IMR-90 (cell line): ENCODE measurements around the gene SOD1. TPM values are rescaled to one million over a fixed set of nuclear protein-coding genes. Genes with fewer than 3 reads are reported as not detected.

Source experiments
- ATAC-seq: fragments of 200-7000 bp; cut with Tn5 transposase; 2 replicates; pipeline ENCODE4 v1.9.1; 2020; ENCODE audit warnings: low read depth, mild to moderate bottlenecking, moderate library complexity
- BruUV-seq: library from RNA; stranded (reverse); fragments of 400-500 nt; replicated peaks from 2 replicates; lab custom pipeline; 2021; lab: Mats Ljungman, UMichigan
- CTCF ChIA-PET: fragments of 300-600 bp; formaldehyde crosslinking; extraction: SDS; loops from one replicate; lab custom pipeline; 2021; ENCODE audit warnings: antibody characterized with exemption; lab: Yijun Ruan, JAX
- POLR2A ChIA-PET: fragments of 300-600 bp; sonication (Branson Sonifier 250); formaldehyde crosslinking; loops from one replicate; lab custom pipeline; 2022; ENCODE audit warnings: antibody characterized with exemption; ENCODE audit not compliant: unreplicated experiment; lab: Charles Lee
- DNase-seq: peaks from one replicate; pipeline ENCODE4 v3.0.0; 2013
- H2AFZ ChIP-seq: replicated peaks from 2 replicates; pipeline ENCODE3; 2013; ENCODE audit warnings: low read length, mild to moderate bottlenecking; ENCODE audit not compliant: poor library complexity
- H2AK5ac ChIP-seq: 2 replicates; pipeline ENCODE4 v1.6.1; 2013; ENCODE audit warnings: low read depth, low read length, inconsistent platforms
- H2AK9ac ChIP-seq: replicated peaks from 2 replicates; pipeline ENCODE3; 2013; ENCODE audit warnings: mild to moderate bottlenecking, low read depth, low read length, moderate library complexity; ENCODE audit not compliant: poor library complexity
- H2BK120ac ChIP-seq: 2 replicates; pipeline ENCODE4 v1.6.1; 2013; ENCODE audit warnings: low read depth, low read length, inconsistent platforms
- H2BK15ac ChIP-seq: 3 replicates; pipeline ENCODE4 v1.6.1; 2013; ENCODE audit warnings: low read depth, low read length, inconsistent platforms
- H2BK20ac ChIP-seq: 2 replicates; pipeline ENCODE4 v1.6.1; 2013; ENCODE audit warnings: low read depth, mild to moderate bottlenecking, inconsistent platforms, low read length, moderate library complexity
- H2BK5ac ChIP-seq: 2 replicates; pipeline ENCODE4 v1.6.1; 2013; ENCODE audit warnings: mild to moderate bottlenecking, low read depth, low read length, inconsistent platforms; ENCODE audit not compliant: poor library complexity, severe bottlenecking
- H3K14ac ChIP-seq: replicated peaks from 2 replicates; pipeline ENCODE4 v1.6.1; 2013; ENCODE audit warnings: low read depth, low read length, inconsistent platforms
- H3K18ac ChIP-seq: 2 replicates; pipeline ENCODE4 v1.6.1; 2013; ENCODE audit warnings: low read depth, low read length, control low read depth
- H3K23ac ChIP-seq: 2 replicates; pipeline ENCODE4 v1.6.1; 2013; ENCODE audit warnings: low read depth, low read length, inconsistent platforms
- H3K27ac ChIP-seq: 2 replicates; pipeline ENCODE4 v1.5.1; 2013; ENCODE audit warnings: mild to moderate bottlenecking, control low read depth, low read length; ENCODE audit not compliant: insufficient read depth
- H3K27me3 ChIP-seq: 2 replicates; pipeline ENCODE4 v1.6.1; 2013; ENCODE audit warnings: low read length; ENCODE audit not compliant: control insufficient read depth, insufficient read depth
- H3K36me3 ChIP-seq: 2 replicates; pipeline ENCODE4 v1.6.1; 2013; ENCODE audit warnings: low read length, mixed read lengths; ENCODE audit not compliant: control insufficient read depth, insufficient read depth
- H3K4ac ChIP-seq: 2 replicates; pipeline ENCODE4 v1.6.1; 2013; ENCODE audit warnings: low read depth, low read length, inconsistent platforms
- H3K4me1 ChIP-seq: 2 replicates; pipeline ENCODE4 v1.6.1; 2013; ENCODE audit warnings: low read length, mixed read lengths; ENCODE audit not compliant: control insufficient read depth, insufficient read depth
- H3K4me2 ChIP-seq: 2 replicates; pipeline ENCODE4 v1.6.1; 2013; ENCODE audit warnings: low read depth, mild to moderate bottlenecking, control low read depth, low read length, moderate library complexity
- H3K4me3 ChIP-seq: 2 replicates; pipeline ENCODE4 v1.5.1; 2013; ENCODE audit warnings: low read depth, mild to moderate bottlenecking, control low read depth, low read length, moderate library complexity; ENCODE audit not compliant: insufficient read depth
- H3K56ac ChIP-seq: 2 replicates; pipeline ENCODE4 v1.6.1; 2013; ENCODE audit warnings: low read length, inconsistent platforms; ENCODE audit not compliant: insufficient read depth; ENCODE audit errors: extremely low read depth
- H3K79me1 ChIP-seq, 2 experiments: 2 replicates each; pipeline ENCODE4 v1.6.1; 2013; ENCODE audit warnings: low read length in 2 of 2, inconsistent platforms in 1 of 2, low read depth in 1 of 2
- H3K9ac ChIP-seq: 2 replicates; pipeline ENCODE4 v1.6.1; 2013; ENCODE audit warnings: low read depth, low read length, control low read depth
- H3K9me1 ChIP-seq: 2 replicates; pipeline ENCODE4 v1.6.1; 2013; ENCODE audit warnings: low read length, inconsistent platforms; ENCODE audit not compliant: insufficient read depth
- H3K9me3 ChIP-seq: 2 replicates; pipeline ENCODE4 v1.6.1; 2013; ENCODE audit warnings: low read length; ENCODE audit not compliant: control insufficient read depth, insufficient read depth
- H4K20me1 ChIP-seq: 2 replicates; pipeline ENCODE4 v1.6.1; 2013; ENCODE audit warnings: low read length, inconsistent platforms; ENCODE audit not compliant: insufficient read depth
- H4K5ac ChIP-seq: 2 replicates; pipeline ENCODE4 v1.6.1; 2013; ENCODE audit warnings: mild to moderate bottlenecking, low read depth, low read length, control low read depth
- H4K8ac ChIP-seq, 2 experiments: 2 replicates each; pipeline ENCODE4 v1.6.1; 2013; ENCODE audit warnings: low read depth in 2 of 2, low read length in 2 of 2, control low read depth in 1 of 2, inconsistent platforms in 1 of 2
- H4K91ac ChIP-seq: 2 replicates; pipeline ENCODE4 v1.6.1; 2013; ENCODE audit warnings: low read depth, low read length, inconsistent platforms; ENCODE audit not compliant: insufficient read depth
- BHLHE40 ChIP-seq: fragments of 150-350 bp; IDR thresholded peaks from 2 replicates; pipeline ENCODE4 v1.6.1; 2016; ENCODE audit warnings: mild to moderate bottlenecking, low read depth, low read length
- CHD1 ChIP-seq: IDR thresholded peaks from 2 replicates; pipeline ENCODE4 v1.6.1; 2012; ENCODE audit warnings: low read depth, low read length, improper control_type of control experiment
- ELK1 ChIP-seq: fragments of 150-350 bp; IDR thresholded peaks from 2 replicates; pipeline ENCODE4 v1.6.1; 2016; ENCODE audit warnings: low read depth, mild to moderate bottlenecking, low read length, moderate library complexity, borderline replicate concordance
- MXI1 ChIP-seq: IDR thresholded peaks from 2 replicates; pipeline ENCODE4 v1.6.1; 2012; ENCODE audit warnings: low read depth, mild to moderate bottlenecking, low read length, moderate library complexity, borderline replicate concordance
- NFE2L2 ChIP-seq: fragments of 150-350 bp; IDR thresholded peaks from 2 replicates; pipeline ENCODE4 v1.6.1; 2016; ENCODE audit warnings: low read depth, mild to moderate bottlenecking, low read length
- RCOR1 ChIP-seq: IDR thresholded peaks from 2 replicates; pipeline ENCODE4 v1.6.1; 2012; ENCODE audit warnings: mild to moderate bottlenecking, low read length, improper control_type of control experiment; ENCODE audit not compliant: insufficient replicate concordance
- RFX5 ChIP-seq: IDR thresholded peaks from 2 replicates; pipeline ENCODE4 v1.8.0; 2012; ENCODE audit warnings: low read depth, mild to moderate bottlenecking, low read length, moderate library complexity
- WGBS, 2 experiments: methylation state at CpG; one replicate each; pipeline versions ENCODE4 v1.1.5 to v1.1.7; 2013; ENCODE audit warnings: missing lambda C conversion rate in 2 of 2; ENCODE audit not compliant: insufficient read length in 1 of 2; ENCODE audit errors: extremely low coverage in 2 of 2; 5-methylcytosine and 5-hydroxymethylcytosine counted together
- dilution Hi-C: fragments of 300-500 bp; cut with HindIII; formaldehyde crosslinking; loops from one replicate; pipeline ENCODE4 v1.14.3; 2018; ENCODE audit warnings: low sequenced_read_pairs; ENCODE audit not compliant: unreplicated experiment
- in situ Hi-C: fragments of 300-500 bp; cut with MboI; formaldehyde crosslinking; loops from 3 replicates; pipeline ENCODE4 v1.14.3; 2019; ENCODE audit warnings: low sequenced_read_pairs, inconsistent platforms, mixed read lengths
- intact Hi-C: fragments of 100-400 bp; cut with micrococcal nuclease; formaldehyde crosslinking; loops from 2 replicates; pipeline ENCODE4 v1.10.0; 2022
- polyA plus RNA-seq, 3 experiments: library from polyadenylated mRNA; depleted of rRNA; stranded (reverse); fragments of >200 nt; gene quantifications; 2 replicates each; pipeline ENCODE4 v1.2.3, GENCODE V29; 2012; ENCODE audit warnings: low replicate concordance in 1 of 3
- total RNA-seq: library from RNA; depleted of rRNA; stranded (reverse); fragments of >200 nt; gene quantifications from 2 replicates; pipeline ENCODE4 v1.2.3, GENCODE V29; 2012

The SOD1 gene
- total and polyA plus RNA-seq, 2 of the 4 experiments (the other 2 are of a cell fraction) = 312 to 392 TPM

- Histone ChIP-seq H3K9ac (peak overlapping the region; percentile 75), H4K8ac (peak overlapping the region in 1 of 2 experiments; percentile 2; a peak in 1 of 4 replicates), H3K27ac (peak overlapping the region; percentile 58), H2AK9ac (peak overlapping the region; percentile 30), H2BK15ac (no peak overlapping the region), H2BK120ac (no peak overlapping the region), H3K4me2 (peak overlapping the region; percentile 85), H4K20me1 (peaks cover 26% of the 10 kb centered on the region; the same call in 1 of the 2 replicates), H4K91ac (peak overlapping the region; percentile 28; the same call in 1 of the 2 replicates), H3K9me1 (no peaks in the 10 kb centered on the region; the same call in 1 of the 2 replicates), H3K23ac (peak overlapping the region; percentile 66; the same call in 1 of the 2 replicates), H3K27me3 (no peaks in the 10 kb centered on the region), H3K14ac (peak overlapping the region; percentile 15; the same call in 1 of the 2 replicates), H3K18ac (no peak overlapping the region), H2BK20ac (no peak overlapping the region), H3K56ac (no peak overlapping the region; the same call in 1 of the 2 replicates), H2BK5ac (peak overlapping the region; percentile 19), H2AK5ac (peak overlapping the region; percentile 1; the same call in 1 of the 2 replicates), H2AFZ (peak overlapping the region; percentile 97), H4K5ac (no peak overlapping the region), H3K79me1 (peaks cover 6 to 35% of the 10 kb centered on the region in 2 experiments; a peak in 3 of 4 replicates), H3K4me1 (peaks cover 2% of the 10 kb centered on the region; the same call in 1 of the 2 replicates), H3K4ac (peak overlapping the region; percentile 55), H3K4me3 (peak overlapping the region; percentile 87), H3K36me3 (peaks cover 12% of the 10 kb centered on the region), H3K9me3 (no peaks in the 10 kb centered on the region)
- in situ Hi-C loops (no loop called here), dilution Hi-C loops (no loop called here), intact Hi-C loops (no loop called here)
- 0% methylated on average over 1 of the region's 12 CpGs; no CpG with 5 or more reads in 1 of the 2 experiments for WGBS, 2 experiments
- no peak for TF ChIP-seq MXI1
- no peak for TF ChIP-seq NFE2L2
- no peak for TF ChIP-seq ELK1
- no peak for TF ChIP-seq RFX5
- TF ChIP-seq BHLHE40 = no peak
- no peak for TF ChIP-seq CHD1
- no peak for TF ChIP-seq RCOR1
- DNase-seq = no peak
- POLR2A ChIA-PET = no interaction called here
- CTCF ChIA-PET = no interaction called here
- no TSS peak for BruUV-seq
- peak; percentile 40 for ATAC-seq
These were observed 719 bp downstream of the SOD1 start for GRCh38 chr21:31660259-31660565.
